ENCODE data around the gene MEX3C. TPM values are rescaled to one million over a fixed set of nuclear protein-coding genes. Genes with fewer than 3 reads are reported as not detected.

MEX3C gene
- total and polyA plus RNA-seq, 2 donors from 2014 or later, result 9.5 to 36.6 TPM

GRCh38 chr18:51128533-51128932, 68.9 kb downstream of the MEX3C start:
- no peak overlapping the region for H3K9ac ChIP-seq (ENCODE audit: low read length in 3 of 3)
- H3K4me3 ChIP-seq (ENCODE audit: low read length in 3 of 3), result no peak overlapping the region
- no peak for FAIRE-seq
- H3K4me1 ChIP-seq (ENCODE audit: control insufficient read depth in 2 of 3, insufficient read depth in 2 of 3, low read depth in 1 of 3, low read length in 3 of 3), result peaks cover 0 to 6% (median 0%) of the 10 kb centered on the region in 3 donors
- DNase-seq, result no peak
- TF ChIP-seq CTCF (IDR thresholded peaks at IDR 0.05; ENCODE audit: borderline replicate concordance, extremely low read depth, insufficient read depth), result no peak
- no peaks in the 10 kb centered on the region for H3K36me3 ChIP-seq (ENCODE audit: control insufficient read depth in 2 of 3, insufficient read depth in 3 of 3, low read length in 3 of 3)
- no peaks in the 10 kb centered on the region for H3K27me3 ChIP-seq (ENCODE audit: control insufficient read depth, insufficient read depth, low read length)
- intact Hi-C loops (cut with DNase I), result no loop called here
- H3K9me3 ChIP-seq (ENCODE audit: control insufficient read depth in 2 of 3, insufficient read depth in 1 of 3, low read length in 3 of 3), result no peaks in the 10 kb centered on the region
- H3K27ac ChIP-seq (ENCODE audit: low read depth in 2 of 2, low read length in 2 of 2), result no peak overlapping the region

DNA sequence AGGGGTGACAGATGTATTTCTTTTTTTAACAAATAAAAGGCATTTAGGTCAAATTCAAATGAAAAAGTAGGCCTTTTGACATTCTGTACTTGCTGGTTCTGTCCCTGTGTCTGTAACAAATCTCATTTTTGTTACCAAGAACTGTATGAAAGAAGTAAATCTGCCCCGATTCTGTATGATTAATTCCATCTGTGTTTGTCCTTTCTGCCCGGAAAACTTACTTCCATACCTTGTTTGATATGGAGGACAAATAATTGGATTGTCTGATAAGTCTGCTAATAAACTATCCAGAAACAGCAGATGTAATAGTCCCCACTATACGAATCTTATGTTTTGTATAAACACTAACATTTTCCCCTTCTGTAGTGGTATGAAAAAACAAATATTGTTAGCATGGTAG, 69.8 kb downstream of the MEX3C start:
- Histone ChIP-seq H3K36me3 (ENCODE audit: control insufficient read depth in 2 of 3, insufficient read depth in 3 of 3, low read length in 3 of 3) (no peaks in the 10 kb centered on the region), H3K4me3 (ENCODE audit: low read length in 3 of 3) (no peak overlapping the region), H3K27me3 (ENCODE audit: control insufficient read depth, insufficient read depth, low read length) (no peaks in the 10 kb centered on the region), H3K9ac (ENCODE audit: low read length in 3 of 3) (no peak overlapping the region), H3K27ac (ENCODE audit: low read depth in 2 of 2, low read length in 2 of 2) (no peak overlapping the region), H3K9me3 (ENCODE audit: control insufficient read depth in 2 of 3, insufficient read depth in 1 of 3, low read length in 3 of 3) (no peaks in the 10 kb centered on the region), H3K4me1 (ENCODE audit: control insufficient read depth in 2 of 3, insufficient read depth in 2 of 3, low read depth in 1 of 3, low read length in 3 of 3) (peaks cover 0 to 6% (median 0%) of the 10 kb centered on the region in 3 donors)
- no peak for TF ChIP-seq CTCF (IDR thresholded peaks at IDR 0.05; ENCODE audit: borderline replicate concordance, extremely low read depth, insufficient read depth)
- FAIRE-seq, result no peak
- DNase-seq, result no peak
- intact Hi-C loops (cut with DNase I), result no loop called here

GRCh38 chr18:51125976-51126375, 71.5 kb downstream of the MEX3C start:
- H3K4me3 ChIP-seq (ENCODE audit: low read length in 3 of 3), result no peak overlapping the region
- no peak for FAIRE-seq
- no peak overlapping the region for H3K9ac ChIP-seq (ENCODE audit: low read length in 3 of 3)
- DNase-seq, result no peak
- H3K27ac ChIP-seq (ENCODE audit: low read depth in 2 of 2, low read length in 2 of 2), result no peak overlapping the region
- no peaks in the 10 kb centered on the region for H3K27me3 ChIP-seq (ENCODE audit: control insufficient read depth, insufficient read depth, low read length)
- intact Hi-C loops (cut with DNase I), result no loop called here
- no peak for TF ChIP-seq CTCF (IDR thresholded peaks at IDR 0.05; ENCODE audit: borderline replicate concordance, extremely low read depth, insufficient read depth)
- no peaks in the 10 kb centered on the region for H3K4me1 ChIP-seq (ENCODE audit: control insufficient read depth in 2 of 3, insufficient read depth in 2 of 3, low read depth in 1 of 3, low read length in 3 of 3)
- H3K36me3 ChIP-seq (ENCODE audit: control insufficient read depth in 2 of 3, insufficient read depth in 3 of 3, low read length in 3 of 3), result no peaks in the 10 kb centered on the region
- no peaks in the 10 kb centered on the region for H3K9me3 ChIP-seq (ENCODE audit: control insufficient read depth in 2 of 3, insufficient read depth in 1 of 3, low read length in 3 of 3)

Other genes starting within 250 kb of the MEX3C start
- gene ELAC1, start 229.6 kb downstream of the MEX3C start, total RNA-seq, result 14.8 TPM
- gene ELAC1, start 229.6 kb downstream of the MEX3C start, polyA plus RNA-seq (ENCODE audit: insufficient read depth, low read depth, low replicate concordance), result 11.7 TPM
- 126 TPM for gene SMAD4, start 167.5 kb downstream of the MEX3C start, total RNA-seq
- gene SMAD4, start 167.5 kb downstream of the MEX3C start, polyA plus RNA-seq (ENCODE audit: insufficient read depth, low read depth, low replicate concordance), result 22.2 TPM